ENCODE results near the gene FAAH2. TPM values are rescaled to one million over a fixed set of nuclear protein-coding genes. Genes with fewer than 3 reads are reported as not detected.

FAAH2 gene
- total and polyA plus RNA-seq, 2 donors (not counting 3 experiments of a cell fraction or from before 2014, with no cell fraction given) = 0.06 to 0.15 TPM

DNA sequence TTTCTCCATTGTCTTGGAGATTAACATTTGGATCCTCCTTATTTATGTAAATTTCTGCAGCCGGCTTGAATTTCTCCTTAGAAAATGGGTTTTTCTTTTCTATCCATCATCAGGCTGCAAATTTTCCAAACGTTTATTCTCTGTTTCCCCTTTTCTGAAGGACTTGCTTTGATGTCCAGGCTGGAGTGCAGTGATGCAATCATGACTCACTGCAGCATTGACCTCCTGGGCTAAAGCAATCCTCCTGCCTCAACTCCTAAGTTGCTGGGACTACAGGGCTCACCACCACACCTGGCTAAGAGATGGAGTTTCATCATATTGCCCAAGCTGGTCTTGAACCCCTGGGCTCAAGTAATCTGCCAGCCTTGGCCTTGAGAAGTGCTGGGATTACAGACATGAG, 161.3 kb downstream of the FAAH2 start:
- TF ChIP-seq FOS (IDR thresholded peaks at IDR 0.05; ENCODE audit: borderline replicate concordance, insufficient read depth, low read length) (peak; percentile 45), CTCF (IDR thresholded peaks at IDR 0.05; ENCODE audit: extremely low read depth in 1 of 2, insufficient read depth in 1 of 2, low read depth in 1 of 2, low read length in 2 of 2) (no peak)
- DNase-seq (ENCODE audit: low read depth, low spot score) = peak; percentile 17

DNA sequence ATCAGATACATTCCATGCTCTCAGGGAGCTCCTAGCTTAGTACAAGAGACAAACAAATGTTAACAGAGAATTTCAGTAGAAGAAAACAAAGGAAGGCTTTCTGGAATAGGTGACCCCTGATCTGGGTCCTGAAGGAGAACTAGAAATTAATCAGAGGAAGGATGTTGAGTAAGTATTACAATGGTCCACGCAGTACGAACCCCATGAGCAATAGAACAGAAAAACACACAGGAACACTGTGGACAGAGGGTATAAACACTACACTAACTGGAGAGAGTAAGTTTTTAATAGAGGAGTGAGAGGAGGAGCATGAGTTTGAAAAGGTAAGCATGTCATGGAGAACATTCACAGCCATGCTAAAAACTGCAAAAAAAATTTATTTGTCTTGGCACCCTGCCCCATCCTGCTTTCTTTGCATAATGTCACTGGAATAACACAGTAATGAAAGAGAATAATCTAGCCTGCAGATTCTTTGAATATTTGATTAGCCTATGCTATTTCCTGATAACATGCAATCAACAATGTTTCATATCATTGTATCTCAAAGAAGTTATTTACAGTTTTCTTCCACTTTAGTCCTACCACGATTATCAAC, 165.0 kb downstream of the FAAH2 start:
- CTCF ChIA-PET = interaction anchor here (1.4 kb wide), 1 partner anchor 473 kb away, joined by 3 read pairs; no protein-coding TSS in a partner anchor
- dilution Hi-C loops (cut with MboI; ENCODE audit: extremely low pct_ligation_motif_present, low sequenced_read_pairs) = no loop called here
- peak; percentile 48 for TF ChIP-seq FOS (IDR thresholded peaks at IDR 0.05; ENCODE audit: borderline replicate concordance, insufficient read depth, low read length)
- no peak for TF ChIP-seq POLR2A (IDR thresholded peaks at IDR 0.05; ENCODE audit: low read depth, low read length)
- peak; percentile 28 for TF ChIP-seq GATA2 (IDR thresholded peaks at IDR 0.05; ENCODE audit: insufficient read depth, insufficient read length, low read depth, low read length)
- peak; percentile 42 for TF ChIP-seq JUN (IDR thresholded peaks at IDR 0.05; ENCODE audit: borderline replicate concordance, insufficient read depth, insufficient read length, low read depth)

More for the DNA sequence above, 161.3 kb downstream of the FAAH2 start:
- Histone ChIP-seq H3K4me2 (ENCODE audit: insufficient read depth, low read length) (no peak overlapping the region), H3K27me3 (ENCODE audit: control insufficient read depth in 2 of 2, insufficient read depth in 2 of 2, low read length in 2 of 2) (no peaks in the 10 kb centered on the region), H2AFZ (ENCODE audit: low read depth, low read length) (no peak overlapping the region), H3K9me3 (replicated peaks; ENCODE audit: control insufficient read depth, insufficient read depth, low read length) (no peaks in the 10 kb centered on the region), H3K4me1 (ENCODE audit: control insufficient read depth, extremely low read depth, insufficient read depth, low read length) (peaks cover 33% of the 10 kb centered on the region), H4K20me1 (replicated peaks; ENCODE audit: control insufficient read depth, extremely low read depth, insufficient read depth, low read length) (no peaks in the 10 kb centered on the region), H3K9ac (replicated peaks; ENCODE audit: extremely low read depth, insufficient read depth, low read length) (no peak overlapping the region), H3K27ac (ENCODE audit: insufficient read depth, low read depth, low read length) (no peak overlapping the region), H3K79me2 (ENCODE audit: control insufficient read depth, insufficient read depth, low read length) (no peaks in the 10 kb centered on the region), H3K4me3 (replicated peaks in 1 of 3; ENCODE audit: insufficient read depth in 1 of 3, low read depth in 1 of 3, low read length in 3 of 3) (no peak overlapping the region), H3K36me3 (ENCODE audit: control insufficient read depth in 2 of 2, extremely low read depth in 1 of 2, insufficient read depth in 2 of 2, low read length in 2 of 2) (no peaks in the 10 kb centered on the region), H3K9me1 (replicated peaks; ENCODE audit: control insufficient read depth, extremely low read depth, insufficient read depth, low read length) (no peaks in the 10 kb centered on the region)
- intact Hi-C loops (cut with micrococcal nuclease) (no loop called here), dilution Hi-C loops (cut with MboI; ENCODE audit: extremely low pct_ligation_motif_present, low sequenced_read_pairs) (no loop called here)
- FAIRE-seq = peak; percentile 71
- ChIA-PET POLR2A (no interaction called here), CTCF (no interaction called here)
- BruUV-seq (replicated peaks) = no TSS peak

More for the DNA sequence above, 165.0 kb downstream of the FAAH2 start:
- Histone ChIP-seq H3K9ac (replicated peaks; ENCODE audit: extremely low read depth, insufficient read depth, low read length) (peak overlapping the region; percentile 73), H3K4me3 (replicated peaks in 1 of 3; ENCODE audit: insufficient read depth in 1 of 3, low read depth in 1 of 3, low read length in 3 of 3) (no peak overlapping the region), H3K4me2 (ENCODE audit: insufficient read depth, low read length) (peak overlapping the region; percentile 85), H3K4me1 (ENCODE audit: control insufficient read depth, extremely low read depth, insufficient read depth, low read length) (peaks cover 42% of the 10 kb centered on the region), H3K79me2 (ENCODE audit: control insufficient read depth, insufficient read depth, low read length) (no peaks in the 10 kb centered on the region), H3K9me1 (replicated peaks; ENCODE audit: control insufficient read depth, extremely low read depth, insufficient read depth, low read length) (no peaks in the 10 kb centered on the region), H4K20me1 (replicated peaks; ENCODE audit: control insufficient read depth, extremely low read depth, insufficient read depth, low read length) (no peaks in the 10 kb centered on the region), H3K27ac (ENCODE audit: insufficient read depth, low read depth, low read length) (peak overlapping the region; percentile 91), H3K9me3 (replicated peaks; ENCODE audit: control insufficient read depth, insufficient read depth, low read length) (no peaks in the 10 kb centered on the region), H3K36me3 (ENCODE audit: control insufficient read depth in 2 of 2, extremely low read depth in 1 of 2, insufficient read depth in 2 of 2, low read length in 2 of 2) (no peaks in the 10 kb centered on the region), H3K27me3 (ENCODE audit: control insufficient read depth in 2 of 2, insufficient read depth in 2 of 2, low read length in 2 of 2) (no peaks in the 10 kb centered on the region), H2AFZ (ENCODE audit: low read depth, low read length) (no peak overlapping the region)
- DNase-seq (ENCODE audit: low read depth, low spot score) (peak; percentile 86), FAIRE-seq (peak; percentile 78)
- POLR2A ChIA-PET = no interaction called here
- intact Hi-C loops (cut with micrococcal nuclease) = loop anchor here (5.0 kb wide), 2 partner anchors 146 to 456 kb away; no protein-coding TSS in a partner anchor
- TSS peak; percentile 82 for BruUV-seq (replicated peaks)

All from endothelial cell of umbilical vein (primary cell).